Measurements from ENCODE around the gene CEPT1. TPM values are rescaled to one million over a fixed set of nuclear protein-coding genes. Genes with fewer than 3 reads are reported as not detected.

CEPT1 gene
- polyA plus RNA-seq, 3 donors, result 20.8 to 44.3 (median 26.9) TPM

DNA sequence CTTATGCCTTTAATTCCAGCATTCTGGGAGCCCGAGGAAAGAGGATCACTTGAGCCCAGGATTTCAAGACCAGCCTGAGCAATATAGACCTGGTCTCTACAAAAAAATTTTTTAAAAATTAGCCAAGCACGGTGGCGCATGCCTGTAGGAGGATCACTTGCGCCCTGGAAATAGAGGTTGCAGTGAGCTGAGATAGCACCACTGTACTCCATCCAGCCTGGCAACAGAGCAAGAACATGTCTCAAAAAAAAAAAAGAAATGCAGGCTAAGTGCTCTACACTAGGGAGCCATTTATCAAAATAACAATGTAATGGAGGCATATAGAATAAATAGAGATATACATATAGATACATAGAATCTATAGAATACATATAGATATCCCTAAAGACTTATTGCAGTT, 23.3 kb downstream of the CEPT1 start:
- peaks cover 76% of the 10 kb centered on the region for H4K20me1 ChIP-seq (ENCODE audit: insufficient read depth, low read length)
- no peaks in the 10 kb centered on the region for H3K4me1 ChIP-seq (ENCODE audit: control insufficient read depth in 1 of 2, insufficient read depth in 2 of 2, low read length in 2 of 2)
- no peaks in the 10 kb centered on the region for H3K27me3 ChIP-seq (ENCODE audit: control insufficient read depth in 2 of 2, insufficient read depth in 2 of 2, low read length in 2 of 2)
- no peak for DNase-seq
- Mint-ChIP-seq H3K4me3 (no peak overlapping the region), H3K9me3 (peaks cover 0 to 2% (median 0%) of the 10 kb centered on the region in 7 donors), H3K27me3 (ENCODE audit: low read depth in 3 of 3) (no peaks in the 10 kb centered on the region), H3K36me3 (peaks cover 60 to 73% of the 10 kb centered on the region in 2 donors), H3K27ac (no peak overlapping the region), H3K4me1 (no peaks in the 10 kb centered on the region)
- H3K36me3 ChIP-seq (replicated peaks in 1 of 2; ENCODE audit: control insufficient read depth in 1 of 2, insufficient read depth in 2 of 2, low read length in 2 of 2), result peaks cover 78 to 91% of the 10 kb centered on the region in 2 donors
- no peak overlapping the region for H3K4me2 ChIP-seq (replicated peaks; ENCODE audit: extremely low read depth, low read length, poor library complexity, severe bottlenecking)
- TF ChIP-seq, protein P1, sequence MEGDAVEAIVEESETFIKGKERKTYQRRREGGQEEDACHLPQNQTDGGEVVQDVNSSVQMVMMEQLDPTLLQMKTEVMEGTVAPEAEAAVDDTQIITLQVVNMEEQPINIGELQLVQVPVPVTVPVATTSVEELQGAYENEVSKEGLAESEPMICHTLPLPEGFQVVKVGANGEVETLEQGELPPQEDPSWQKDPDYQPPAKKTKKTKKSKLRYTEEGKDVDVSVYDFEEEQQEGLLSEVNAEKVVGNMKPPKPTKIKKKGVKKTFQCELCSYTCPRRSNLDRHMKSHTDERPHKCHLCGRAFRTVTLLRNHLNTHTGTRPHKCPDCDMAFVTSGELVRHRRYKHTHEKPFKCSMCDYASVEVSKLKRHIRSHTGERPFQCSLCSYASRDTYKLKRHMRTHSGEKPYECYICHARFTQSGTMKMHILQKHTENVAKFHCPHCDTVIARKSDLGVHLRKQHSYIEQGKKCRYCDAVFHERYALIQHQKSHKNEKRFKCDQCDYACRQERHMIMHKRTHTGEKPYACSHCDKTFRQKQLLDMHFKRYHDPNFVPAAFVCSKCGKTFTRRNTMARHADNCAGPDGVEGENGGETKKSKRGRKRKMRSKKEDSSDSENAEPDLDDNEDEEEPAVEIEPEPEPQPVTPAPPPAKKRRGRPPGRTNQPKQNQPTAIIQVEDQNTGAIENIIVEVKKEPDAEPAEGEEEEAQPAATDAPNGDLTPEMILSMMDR (IDR thresholded peaks at IDR 0.05), result no peak
- peaks cover 44% of the 10 kb centered on the region for H3K79me2 ChIP-seq (ENCODE audit: insufficient read depth, low read length)
- H2AFZ ChIP-seq (ENCODE audit: insufficient read depth, low read depth, low read length, poor library complexity, severe bottlenecking), result no peak overlapping the region
- intact Hi-C loops (cut with micrococcal nuclease), result no loop called here
- H3K9me3 ChIP-seq (replicated peaks in 1 of 2; ENCODE audit: control insufficient read depth in 1 of 2, insufficient read depth in 1 of 2, low read length in 2 of 2), result no peaks in the 10 kb centered on the region
- no peak overlapping the region for H3K4me3 ChIP-seq (replicated peaks in 1 of 3; ENCODE audit: low read depth in 2 of 3, low read length in 3 of 3)
- no peak overlapping the region for H3K9ac ChIP-seq (ENCODE audit: insufficient read depth, low read length, poor library complexity, severe bottlenecking)
- H3K27ac ChIP-seq (ENCODE audit: low read depth in 1 of 2, low read length in 2 of 2), result no peak overlapping the region
- WGBS (ENCODE audit: insufficient coverage), result 100% methylated on average over 1 of the region's 4 CpGs

DNA sequence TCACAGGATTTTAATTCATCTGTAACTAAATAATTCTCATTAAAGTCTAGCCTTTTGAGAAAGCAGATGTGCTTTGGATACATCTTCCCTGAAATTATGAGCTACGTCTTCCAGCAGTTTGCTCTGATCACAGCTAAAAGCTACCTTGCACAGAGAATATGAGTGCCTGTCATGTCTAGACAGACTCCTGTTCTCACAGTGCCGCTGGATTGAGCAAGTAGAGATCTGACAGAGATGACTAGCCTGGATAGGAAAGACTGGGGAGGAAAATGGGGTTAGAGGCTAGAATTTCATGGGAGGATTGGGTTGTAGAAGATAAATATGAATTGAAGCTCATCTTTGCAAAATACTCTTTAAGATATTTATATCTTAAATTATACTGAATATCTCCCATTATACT, 24.1 kb downstream of the CEPT1 start:
- Histone ChIP-seq H2AFZ (ENCODE audit: insufficient read depth, low read depth, low read length, poor library complexity, severe bottlenecking) (no peak overlapping the region), H3K9me3 (replicated peaks in 1 of 2; ENCODE audit: control insufficient read depth in 1 of 2, insufficient read depth in 1 of 2, low read length in 2 of 2) (no peaks in the 10 kb centered on the region), H3K9ac (ENCODE audit: insufficient read depth, low read length, poor library complexity, severe bottlenecking) (no peak overlapping the region), H3K27me3 (ENCODE audit: control insufficient read depth in 2 of 2, insufficient read depth in 2 of 2, low read length in 2 of 2) (no peaks in the 10 kb centered on the region), H3K79me2 (ENCODE audit: insufficient read depth, low read length) (peaks cover 38% of the 10 kb centered on the region), H3K4me1 (ENCODE audit: control insufficient read depth in 1 of 2, insufficient read depth in 2 of 2, low read length in 2 of 2) (no peaks in the 10 kb centered on the region), H4K20me1 (ENCODE audit: insufficient read depth, low read length) (peaks cover 72% of the 10 kb centered on the region), H3K4me2 (replicated peaks; ENCODE audit: extremely low read depth, low read length, poor library complexity, severe bottlenecking) (no peak overlapping the region), H3K4me3 (replicated peaks in 1 of 3; ENCODE audit: low read depth in 2 of 3, low read length in 3 of 3) (no peak overlapping the region), H3K36me3 (replicated peaks in 1 of 2; ENCODE audit: control insufficient read depth in 1 of 2, insufficient read depth in 2 of 2, low read length in 2 of 2) (peaks cover 81 to 97% of the 10 kb centered on the region in 2 donors), H3K27ac (ENCODE audit: low read depth in 1 of 2, low read length in 2 of 2) (no peak overlapping the region)
- no peak for DNase-seq
- H3K27me3 Mint-ChIP-seq (ENCODE audit: low read depth in 3 of 3), result no peaks in the 10 kb centered on the region
- H3K9me3 Mint-ChIP-seq, result peaks cover 0 to 2% (median 0%) of the 10 kb centered on the region in 7 donors
- no peaks in the 10 kb centered on the region for H3K4me1 Mint-ChIP-seq
- H3K27ac Mint-ChIP-seq, result peak overlapping the region in 3 of 7 donors; percentile 25 to 61 (median 44)
- intact Hi-C loops (cut with micrococcal nuclease), result no loop called here
- peaks cover 62 to 73% of the 10 kb centered on the region in 2 donors for H3K36me3 Mint-ChIP-seq
- 100% methylated on average over 2 of the region's 2 CpGs for WGBS (ENCODE audit: insufficient coverage)
- no peak overlapping the region for H3K4me3 Mint-ChIP-seq
- TF ChIP-seq, protein P1 (IDR thresholded peaks at IDR 0.05), result no peak

All from CD14-positive monocyte (primary cell).